Kasumi-1 (cell line): Measurements from ENCODE around the gene GLT6D1.

Source experiments
- DNase-seq, 2 experiments: peaks; one replicate each; lab custom pipeline; 2025; lab: John Stamatoyannopoulos, UW

The GLT6D1 gene

GRCh38 chr9:135608294-135608998, 30.9 kb downstream of the GLT6D1 start:
- no peak for DNase-seq

- DNase-seq, result no peak
These were observed 31.7 kb downstream of the GLT6D1 start for GRCh38 chr9:135607401-135608293.

GRCh38 chr9:135606885-135607259, 32.5 kb downstream of the GLT6D1 start:
- DNase-seq, result no peak

GRCh38 chr9:135605238-135605781, 34.0 kb downstream of the GLT6D1 start:
- DNase-seq, result no peak

- DNase-seq, result no peak
These were observed 34.7 kb downstream of the GLT6D1 start for GRCh38 chr9:135604437-135605237.

GRCh38 chr9:135602789-135603481, 36.4 kb downstream of the GLT6D1 start:
- peak; percentile 16 to 51 for DNase-seq

- no peak for DNase-seq
These were observed 37.4 kb downstream of the GLT6D1 start for GRCh38 chr9:135601988-135602387.

GRCh38 chr9:135600296-135600817, 39.0 kb downstream of the GLT6D1 start:
- no peak for DNase-seq

- no peak for DNase-seq
These were observed 43.1 kb downstream of the GLT6D1 start for GRCh38 chr9:135596211-135596610.

GRCh38 chr9:135592625-135593024, 46.7 kb downstream of the GLT6D1 start:
- no peak for DNase-seq

GRCh38 chr9:135592331-135592590, 47.1 kb downstream of the GLT6D1 start:
- DNase-seq, result no peak

GRCh38 chr9:135591506-135592330, 47.6 kb downstream of the GLT6D1 start:
- no peak for DNase-seq

- DNase-seq, result no peak
These were observed 48.8 kb downstream of the GLT6D1 start for GRCh38 chr9:135590486-135591079.

- no peak for DNase-seq
These were observed 49.5 kb downstream of the GLT6D1 start for GRCh38 chr9:135589596-135590485.

- no peak for DNase-seq
These were observed 50.3 kb downstream of the GLT6D1 start for GRCh38 chr9:135588886-135589595.

- DNase-seq, result no peak
These were observed 51.0 kb downstream of the GLT6D1 start for GRCh38 chr9:135588371-135588770.

- DNase-seq, result no peak
These were observed 51.7 kb downstream of the GLT6D1 start for GRCh38 chr9:135587658-135588057.

- no peak for DNase-seq
These were observed 52.7 kb downstream of the GLT6D1 start for GRCh38 chr9:135586601-135587109.
